ENCODE results near the gene UPK3BL2. TPM values are rescaled to one million over a fixed set of nuclear protein-coding genes. Genes with fewer than 3 reads are reported as not detected.
"Not testable (repeated sequence)": the region's sequence is repeated elsewhere in the genome, so short reads cannot be mapped to it uniquely, and the experiment has no call there.

The UPK3BL2 gene
- total and polyA plus RNA-seq, 2 of the 4 experiments (the other 2 are of a cell fraction) = 0.18 to 5.7 TPM

DNA sequence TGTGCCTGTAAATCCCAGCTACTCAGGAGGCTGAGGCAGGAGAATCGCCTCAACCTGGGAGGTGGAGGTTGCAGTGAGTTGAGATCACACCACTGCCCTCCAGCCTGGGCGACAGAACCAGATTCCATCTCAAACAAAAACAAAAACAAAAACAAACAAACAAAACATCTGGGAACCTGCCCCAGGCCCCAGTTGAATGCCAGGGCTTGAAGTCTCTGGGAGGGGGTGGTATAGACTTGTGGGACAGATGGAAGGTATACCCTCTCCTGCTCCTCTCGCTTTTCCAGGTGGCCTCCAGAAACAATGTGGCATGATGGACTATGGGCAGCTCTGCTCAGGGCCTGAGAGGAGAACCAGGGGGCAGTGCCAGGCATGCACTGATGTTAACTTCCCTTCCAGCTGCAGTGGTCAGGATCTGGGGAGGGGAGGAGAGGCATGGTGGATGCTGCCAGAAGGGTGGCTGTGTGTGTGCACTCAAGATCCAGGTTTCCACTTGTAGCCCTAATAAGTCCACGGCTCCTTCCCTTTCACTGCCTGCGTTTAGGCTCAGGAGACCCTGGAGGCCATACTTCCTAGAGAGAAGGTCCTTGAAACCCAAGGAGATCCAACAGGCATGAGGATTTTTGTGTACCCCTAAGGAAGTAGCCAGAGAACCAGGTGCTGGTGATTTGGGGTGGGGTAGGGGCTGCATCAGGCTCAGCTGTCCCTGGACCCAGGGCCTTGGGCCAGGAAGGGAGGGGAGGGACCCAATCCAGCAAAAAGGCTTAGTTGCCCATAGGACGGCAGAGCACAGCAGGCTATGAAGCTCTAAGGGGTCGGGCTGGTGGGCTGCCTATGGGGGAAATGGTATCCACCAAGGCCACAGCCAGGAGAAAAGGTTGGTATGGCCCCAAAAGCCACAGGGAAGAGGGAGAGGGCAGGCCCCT, 34.1 kb upstream of the UPK3BL2 start:
- in situ Hi-C loops (cut with MboI; ENCODE audit: low sequenced_read_pairs); H3K23ac ChIP-seq (ENCODE audit: low read depth, low read length); ATAC-seq (ENCODE audit: low read depth); POLR2A ChIA-PET (ENCODE audit: unreplicated experiment); DNase-seq; H3K79me1 ChIP-seq (ENCODE audit: low read depth in 1 of 2, low read length in 2 of 2); CTCF ChIA-PET; H2AK5ac ChIP-seq (ENCODE audit: low read depth, low read length); H4K20me1 ChIP-seq (ENCODE audit: insufficient read depth, low read length); H3K18ac ChIP-seq (ENCODE audit: low read depth, low read length); H3K56ac ChIP-seq (ENCODE audit: extremely low read depth, insufficient read depth, low read length); H2BK120ac ChIP-seq (ENCODE audit: low read depth, low read length); intact Hi-C loops (cut with micrococcal nuclease); H2AK9ac ChIP-seq (replicated peaks; ENCODE audit: low read depth, low read length, poor library complexity); H3K4ac ChIP-seq (ENCODE audit: low read depth, low read length); H3K4me3 ChIP-seq (ENCODE audit: insufficient read depth, low read depth, low read length); H3K9ac ChIP-seq (ENCODE audit: low read depth, low read length); H3K36me3 ChIP-seq (ENCODE audit: control insufficient read depth, insufficient read depth, low read length); H4K8ac ChIP-seq (ENCODE audit: low read depth in 2 of 2, low read length in 2 of 2); H3K4me1 ChIP-seq (ENCODE audit: control insufficient read depth, insufficient read depth, low read length); H2AFZ ChIP-seq (replicated peaks; ENCODE audit: low read length, poor library complexity); H3K14ac ChIP-seq (replicated peaks; ENCODE audit: low read depth, low read length); H3K4me2 ChIP-seq (ENCODE audit: low read depth, low read length); dilution Hi-C loops (cut with HindIII; ENCODE audit: low sequenced_read_pairs, unreplicated experiment); H2BK5ac ChIP-seq (ENCODE audit: low read depth, low read length, poor library complexity, severe bottlenecking); BruUV-seq (replicated peaks); H2BK15ac ChIP-seq (ENCODE audit: low read depth, low read length); H3K9me3 ChIP-seq (ENCODE audit: control insufficient read depth, insufficient read depth, low read length); H3K27ac ChIP-seq (ENCODE audit: insufficient read depth, low read length); H4K91ac ChIP-seq (ENCODE audit: insufficient read depth, low read depth, low read length); H2BK20ac ChIP-seq (ENCODE audit: low read depth, low read length); H4K5ac ChIP-seq (ENCODE audit: low read depth, low read length); H3K27me3 ChIP-seq (ENCODE audit: control insufficient read depth, insufficient read depth, low read length); H3K9me1 ChIP-seq (ENCODE audit: insufficient read depth, low read length): not testable (repeated sequence)
- no CpG with 5 or more reads among the region's 7 CpGs for WGBS, 2 experiments (ENCODE audit: extremely low coverage in 2 of 2, insufficient read length in 1 of 2)

DNA sequence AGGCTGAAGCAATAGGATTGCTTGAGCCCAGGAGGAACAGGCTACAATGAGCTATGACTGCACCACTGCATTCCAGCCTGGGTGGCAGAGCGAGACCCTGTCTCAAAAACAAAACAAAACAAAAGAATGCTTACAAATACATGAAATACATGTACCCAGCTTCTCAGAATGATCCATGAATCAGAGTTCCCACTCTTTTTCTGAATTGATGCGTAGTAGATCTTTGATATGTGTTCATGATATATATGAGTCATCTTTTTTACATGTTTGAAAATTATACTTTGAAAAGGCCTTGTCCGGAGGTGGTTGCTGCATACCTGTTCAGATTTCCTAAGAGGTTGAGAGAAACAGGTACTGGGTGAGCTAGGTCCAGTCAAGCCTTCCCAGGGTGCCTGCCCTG, 32.9 kb upstream of the UPK3BL2 start:
- in situ Hi-C loops (cut with MboI; ENCODE audit: low sequenced_read_pairs); ATAC-seq (ENCODE audit: low read depth); POLR2A ChIA-PET (ENCODE audit: unreplicated experiment); H2AFZ ChIP-seq (replicated peaks; ENCODE audit: low read length, poor library complexity); H3K23ac ChIP-seq (ENCODE audit: low read depth, low read length); H4K91ac ChIP-seq (ENCODE audit: insufficient read depth, low read depth, low read length); CTCF ChIA-PET; H3K9ac ChIP-seq (ENCODE audit: low read depth, low read length); H4K20me1 ChIP-seq (ENCODE audit: insufficient read depth, low read length); H4K5ac ChIP-seq (ENCODE audit: low read depth, low read length); H2BK5ac ChIP-seq (ENCODE audit: low read depth, low read length, poor library complexity, severe bottlenecking); H3K4me3 ChIP-seq (ENCODE audit: insufficient read depth, low read depth, low read length); H2AK5ac ChIP-seq (ENCODE audit: low read depth, low read length); H2BK120ac ChIP-seq (ENCODE audit: low read depth, low read length); H3K27me3 ChIP-seq (ENCODE audit: control insufficient read depth, insufficient read depth, low read length); H4K8ac ChIP-seq (ENCODE audit: low read depth in 2 of 2, low read length in 2 of 2); dilution Hi-C loops (cut with HindIII; ENCODE audit: low sequenced_read_pairs, unreplicated experiment); DNase-seq; H3K4me1 ChIP-seq (ENCODE audit: control insufficient read depth, insufficient read depth, low read length); H3K56ac ChIP-seq (ENCODE audit: extremely low read depth, insufficient read depth, low read length); H2BK15ac ChIP-seq (ENCODE audit: low read depth, low read length); H3K14ac ChIP-seq (replicated peaks; ENCODE audit: low read depth, low read length); H3K4me2 ChIP-seq (ENCODE audit: low read depth, low read length); H3K9me1 ChIP-seq (ENCODE audit: insufficient read depth, low read length); BruUV-seq (replicated peaks); H3K27ac ChIP-seq (ENCODE audit: insufficient read depth, low read length); H3K36me3 ChIP-seq (ENCODE audit: control insufficient read depth, insufficient read depth, low read length); H2AK9ac ChIP-seq (replicated peaks; ENCODE audit: low read depth, low read length, poor library complexity); intact Hi-C loops (cut with micrococcal nuclease); H3K4ac ChIP-seq (ENCODE audit: low read depth, low read length); H3K9me3 ChIP-seq (ENCODE audit: control insufficient read depth, insufficient read depth, low read length); H3K18ac ChIP-seq (ENCODE audit: low read depth, low read length); H3K79me1 ChIP-seq (ENCODE audit: low read depth in 1 of 2, low read length in 2 of 2); H2BK20ac ChIP-seq (ENCODE audit: low read depth, low read length): not testable (repeated sequence)
- WGBS, 2 experiments (ENCODE audit: extremely low coverage in 2 of 2, insufficient read length in 1 of 2) = no CpG with 5 or more reads among the region's 3 CpGs
